HG03558 (cell line): ENCODE measurements around the gene JAKMIP1.

Experiments
- ATAC-seq: cut with Tn5 transposase; IDR thresholded peaks from one replicate; pipeline ENCODE4 v1.9.1; 2021; ENCODE audit warnings: moderate number of reproducible peaks; ENCODE audit not compliant: unreplicated experiment; ENCODE audit errors: extremely low read depth

Gene JAKMIP1

DNA sequence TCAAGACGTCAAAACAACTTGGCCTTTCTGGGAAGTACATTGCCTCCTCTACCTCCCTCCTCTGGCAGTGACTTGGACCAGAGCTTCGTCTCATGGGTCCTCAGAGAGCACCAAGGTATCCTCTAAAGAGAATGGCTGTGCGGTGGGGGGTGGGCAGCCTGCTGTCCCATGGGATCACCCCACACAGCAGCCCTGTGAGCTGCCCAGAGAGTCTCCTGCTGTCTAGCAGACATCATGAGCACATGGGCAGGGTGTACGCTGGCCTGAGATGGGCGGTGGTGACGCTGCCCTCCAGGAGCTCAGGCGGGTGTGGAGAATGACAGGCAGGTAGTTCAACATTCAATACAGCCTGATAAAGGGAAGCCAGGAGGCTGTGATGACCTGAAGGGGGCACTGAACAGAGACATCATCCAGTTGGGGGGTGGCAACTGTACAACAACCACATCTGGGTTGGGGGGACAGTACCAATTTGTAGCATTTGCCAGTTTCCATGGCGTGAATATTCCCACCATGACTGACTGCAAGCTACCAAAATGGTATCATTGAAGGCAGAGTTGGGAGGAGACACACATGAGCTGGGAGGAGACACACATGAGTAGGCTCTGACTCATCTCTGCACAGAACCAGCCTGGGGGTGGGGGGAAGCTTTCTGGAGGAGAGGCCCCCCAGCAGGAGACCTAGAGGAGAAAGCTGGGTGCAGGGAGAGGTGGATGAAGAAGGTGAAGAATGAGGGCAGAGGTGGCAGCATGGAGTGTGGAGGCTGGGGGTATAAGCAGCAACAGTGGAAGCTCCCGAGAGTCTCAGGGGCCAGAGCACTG, 218.0 kb downstream of the JAKMIP1 start:
- ATAC-seq: no peak

- no peak for ATAC-seq
These were observed 219.8 kb downstream of the JAKMIP1 start for GRCh38 chr4:5980436-5981155.

DNA sequence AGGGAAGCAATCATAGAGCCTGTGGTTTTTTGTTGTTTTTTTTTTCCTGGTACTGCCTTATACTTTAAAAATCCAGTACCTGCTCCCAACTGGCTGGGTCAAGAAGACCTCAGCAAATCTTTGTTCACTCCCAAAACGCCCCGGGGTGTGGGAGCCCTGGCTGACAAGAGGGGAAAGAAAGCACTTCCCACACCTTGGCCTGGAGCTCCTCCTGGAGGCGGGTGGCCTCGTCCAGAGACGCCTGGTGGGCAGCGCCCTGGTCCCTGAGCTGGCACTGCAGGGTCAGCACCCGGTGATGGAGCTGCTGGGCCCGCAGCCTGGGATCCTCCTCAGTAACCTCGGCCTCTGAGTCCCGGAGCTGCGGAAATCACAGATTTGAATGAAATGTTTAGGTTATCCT, 220.4 kb downstream of the JAKMIP1 start:
- no peak for ATAC-seq

GRCh38 chr4:5976921-5977320, 223.4 kb downstream of the JAKMIP1 start:
- ATAC-seq: no peak

GRCh38 chr4:5976431-5976830, 223.9 kb downstream of the JAKMIP1 start:
- no peak for ATAC-seq
